ENCODE measurements around the gene ANO5.

ANO5 gene

GRCh38 chr11:22192289-22192641, 620 bp upstream of the ANO5 start:
- peaks cover 3% of the 10 kb centered on the region for H3K9me3 Mint-ChIP-seq
- H3K27ac Mint-ChIP-seq: no peak overlapping the region
- peak overlapping the region; percentile 58 for H3K4me3 Mint-ChIP-seq
- peaks cover 44% of the 10 kb centered on the region for H3K27me3 Mint-ChIP-seq
- H3K4me1 Mint-ChIP-seq (ENCODE audit: low read depth): peaks cover 17% of the 10 kb centered on the region
- H3K36me3 Mint-ChIP-seq (ENCODE audit: low read depth): no peaks in the 10 kb centered on the region

GRCh38 chr11:22193348-22194051, 615 bp downstream of the ANO5 start:
- H3K9me3 Mint-ChIP-seq: peaks cover 7% of the 10 kb centered on the region
- H3K4me1 Mint-ChIP-seq (ENCODE audit: low read depth): peaks cover 17% of the 10 kb centered on the region
- H3K36me3 Mint-ChIP-seq (ENCODE audit: low read depth): no peaks in the 10 kb centered on the region
- no peak overlapping the region for H3K27ac Mint-ChIP-seq
- H3K4me3 Mint-ChIP-seq: no peak overlapping the region
- H3K27me3 Mint-ChIP-seq: peaks cover 44% of the 10 kb centered on the region

DNA sequence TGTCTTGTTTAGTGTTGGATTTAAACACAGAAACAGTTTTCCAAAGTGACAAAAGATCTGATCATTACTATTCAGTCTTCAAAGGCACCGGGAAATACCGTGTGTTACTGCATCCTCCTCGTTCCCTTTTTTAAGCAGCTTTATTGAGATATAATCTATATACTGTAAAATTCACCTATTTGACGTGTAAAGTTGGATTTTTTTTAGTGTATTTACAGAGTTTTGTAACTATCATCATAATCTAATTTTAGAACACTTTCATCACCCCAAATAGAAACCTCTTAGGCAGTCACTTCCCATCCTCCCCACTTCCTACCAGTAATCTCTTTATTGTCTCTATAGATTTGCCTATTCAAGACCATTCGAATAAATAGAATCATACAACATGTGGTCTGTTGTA, 1.4 kb downstream of the ANO5 start:
- Mint-ChIP-seq H3K27me3 (peaks cover 44% of the 10 kb centered on the region), H3K27ac (no peak overlapping the region), H3K4me1 (ENCODE audit: low read depth) (peaks cover 17% of the 10 kb centered on the region), H3K9me3 (peaks cover 7% of the 10 kb centered on the region), H3K36me3 (ENCODE audit: low read depth) (no peaks in the 10 kb centered on the region), H3K4me3 (no peak overlapping the region)

DNA sequence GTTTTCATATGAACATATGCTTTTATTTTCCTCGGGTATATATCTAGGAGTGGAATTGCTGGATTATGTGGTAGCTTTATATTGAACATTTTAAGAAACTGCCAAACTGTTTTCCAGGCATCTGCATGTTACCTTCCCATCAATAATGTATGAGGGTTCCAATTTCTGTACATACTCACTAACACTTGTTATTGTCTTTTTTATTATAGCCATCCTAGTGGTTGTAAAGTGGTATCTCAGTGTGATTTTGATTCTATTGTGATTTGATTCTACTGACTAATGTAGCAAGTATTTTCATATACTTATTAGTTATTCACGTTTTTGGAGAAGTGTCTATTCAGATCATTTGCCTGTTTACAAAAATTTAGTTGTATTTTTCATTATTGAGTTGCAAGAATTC, 2.0 kb downstream of the ANO5 start:
- Mint-ChIP-seq H3K27me3 (peaks cover 44% of the 10 kb centered on the region), H3K9me3 (peaks cover 7% of the 10 kb centered on the region), H3K4me3 (no peak overlapping the region), H3K4me1 (ENCODE audit: low read depth) (peaks cover 17% of the 10 kb centered on the region), H3K27ac (no peak overlapping the region), H3K36me3 (ENCODE audit: low read depth) (no peaks in the 10 kb centered on the region)

DNA sequence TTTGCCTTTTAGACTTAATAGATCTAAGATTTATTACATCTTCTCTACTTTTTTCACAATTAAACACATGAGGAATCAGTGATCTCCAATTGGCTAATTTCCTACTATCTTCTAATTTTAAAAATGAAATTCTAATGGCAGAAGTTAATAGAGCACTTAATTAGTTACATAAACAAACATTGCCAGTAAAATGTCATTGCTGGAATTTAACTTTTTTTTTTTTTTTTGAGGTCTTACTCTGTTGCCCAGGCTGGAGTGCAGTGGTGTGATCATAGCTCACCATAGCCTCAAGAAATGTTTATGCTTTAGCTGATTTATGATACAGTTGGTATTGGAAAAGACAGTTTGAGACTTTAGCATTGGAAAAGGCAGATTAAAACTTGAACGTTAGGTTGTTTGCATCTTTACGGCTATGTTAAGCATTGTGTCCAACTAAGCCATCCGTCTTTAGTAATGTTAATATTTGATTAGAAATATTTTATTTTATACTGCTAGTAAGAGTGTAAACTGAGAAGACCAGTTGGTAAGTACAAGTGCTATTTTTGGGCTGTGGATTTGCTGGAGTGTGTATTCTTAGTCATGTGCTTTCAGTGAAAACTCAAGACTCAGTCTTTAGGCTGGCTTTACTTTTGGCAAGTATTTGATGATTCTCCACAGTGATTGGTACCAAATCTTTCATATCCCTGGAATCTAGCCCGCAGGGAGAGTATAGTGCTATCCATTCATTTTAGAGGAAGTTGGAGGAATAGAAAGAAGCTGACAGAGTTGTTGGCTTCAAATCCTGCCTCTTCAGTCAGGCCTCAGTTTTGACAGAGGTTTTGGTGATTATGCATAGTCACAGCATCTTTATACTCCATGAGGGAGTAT, 4.5 kb downstream of the ANO5 start:
- H3K9me3 Mint-ChIP-seq: peaks cover 4% of the 10 kb centered on the region
- peaks cover 26% of the 10 kb centered on the region for H3K27me3 Mint-ChIP-seq
- H3K4me3 Mint-ChIP-seq: no peak overlapping the region
- no peaks in the 10 kb centered on the region for H3K36me3 Mint-ChIP-seq (ENCODE audit: low read depth)
- H3K27ac Mint-ChIP-seq: no peak overlapping the region
- peaks cover 16% of the 10 kb centered on the region for H3K4me1 Mint-ChIP-seq (ENCODE audit: low read depth)

GRCh38 chr11:22199243-22199642, 6.4 kb downstream of the ANO5 start:
- Mint-ChIP-seq H3K27ac (no peak overlapping the region), H3K4me1 (ENCODE audit: low read depth) (peaks cover under 1% of the 10 kb centered on the region), H3K36me3 (ENCODE audit: low read depth) (no peaks in the 10 kb centered on the region), H3K27me3 (peaks cover 10% of the 10 kb centered on the region), H3K4me3 (no peak overlapping the region), H3K9me3 (peaks cover 4% of the 10 kb centered on the region)

DNA sequence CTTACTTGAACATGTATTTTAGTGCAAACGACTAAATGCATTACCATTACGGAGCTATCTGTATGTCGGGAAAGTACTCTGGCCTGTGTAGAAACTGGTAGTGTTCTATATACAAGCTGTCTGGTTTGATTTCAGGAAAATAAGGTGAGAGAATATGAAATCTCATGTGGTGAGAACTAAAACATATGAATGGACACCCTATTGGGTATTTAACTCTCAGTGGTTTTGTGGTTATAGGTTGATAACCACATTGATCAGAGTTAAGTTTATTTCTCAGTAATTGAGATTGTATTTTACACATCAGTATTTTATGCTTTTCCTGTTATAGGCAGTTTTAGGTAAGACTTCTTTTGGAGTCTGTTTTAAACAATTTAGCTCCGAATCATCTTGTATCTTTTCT, 10.4 kb downstream of the ANO5 start:
- no peaks in the 10 kb centered on the region for H3K36me3 Mint-ChIP-seq (ENCODE audit: low read depth)

GRCh38 chr11:22207162-22207561, 14.3 kb downstream of the ANO5 start:
- Mint-ChIP-seq H3K4me3 (no peak overlapping the region), H3K4me1 (ENCODE audit: low read depth) (no peaks in the 10 kb centered on the region), H3K27me3 (no peaks in the 10 kb centered on the region), H3K9me3 (no peaks in the 10 kb centered on the region), H3K36me3 (ENCODE audit: low read depth) (no peaks in the 10 kb centered on the region), H3K27ac (no peak overlapping the region)

More for the DNA sequence above, 10.4 kb downstream of the ANO5 start:
- Mint-ChIP-seq H3K27me3 (no peaks in the 10 kb centered on the region), H3K4me1 (ENCODE audit: low read depth) (no peaks in the 10 kb centered on the region), H3K9me3 (no peaks in the 10 kb centered on the region), H3K4me3 (no peak overlapping the region), H3K27ac (no peak overlapping the region)

DNA sequence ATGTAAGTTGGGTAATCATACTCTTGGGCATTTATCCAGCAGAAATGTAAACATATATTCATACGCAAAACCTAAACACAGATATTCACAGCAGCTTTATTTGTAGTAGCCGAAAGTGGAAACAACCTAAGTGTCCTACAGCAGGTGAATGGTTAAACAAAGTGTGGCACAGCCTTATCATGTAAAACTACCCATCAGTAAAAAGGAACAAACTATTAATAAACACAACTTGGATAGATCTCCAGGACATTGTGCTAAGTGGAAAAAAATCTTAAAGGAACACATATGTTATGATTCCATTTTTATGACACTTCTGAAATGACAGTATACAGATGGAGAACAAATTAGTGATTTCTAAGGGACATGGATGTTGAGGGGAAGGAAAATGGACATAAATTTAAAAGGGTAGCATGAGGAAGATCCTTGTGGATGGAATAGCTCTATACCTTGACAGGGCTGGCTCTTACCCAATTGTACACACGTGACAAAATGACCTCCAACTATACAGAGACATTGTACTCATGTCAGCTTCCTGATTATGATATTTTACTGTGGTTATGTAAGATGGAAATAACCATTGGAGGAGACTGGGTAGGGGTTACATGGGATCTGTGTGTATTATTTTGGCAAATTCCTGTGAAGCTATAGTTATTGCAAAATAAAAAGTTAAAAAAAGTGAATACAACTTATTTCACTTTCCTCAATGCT, 15.4 kb downstream of the ANO5 start:
- no peaks in the 10 kb centered on the region for H3K9me3 Mint-ChIP-seq
- H3K36me3 Mint-ChIP-seq (ENCODE audit: low read depth): no peaks in the 10 kb centered on the region
- H3K27ac Mint-ChIP-seq: peak overlapping the region; percentile 33
- no peak overlapping the region for H3K4me3 Mint-ChIP-seq
- no peaks in the 10 kb centered on the region for H3K27me3 Mint-ChIP-seq
- H3K4me1 Mint-ChIP-seq (ENCODE audit: low read depth): no peaks in the 10 kb centered on the region

DNA sequence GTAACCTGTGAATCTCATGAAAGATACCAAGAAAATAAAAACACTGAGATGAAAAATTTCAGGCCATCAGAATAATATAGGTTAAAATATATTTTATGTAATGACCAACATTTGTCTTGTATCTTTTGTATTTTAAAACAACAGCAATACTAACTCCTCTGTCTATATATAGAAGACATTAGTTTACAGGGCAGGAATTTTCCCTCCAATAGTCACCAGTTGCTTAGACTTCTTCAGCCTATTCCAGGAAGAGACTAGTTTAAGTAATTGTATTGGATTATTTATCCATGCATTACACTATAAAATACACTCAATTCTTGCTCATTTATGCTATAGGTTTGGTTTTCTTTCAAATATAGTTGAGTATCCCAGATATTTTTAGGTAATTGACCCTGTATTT, 24.1 kb downstream of the ANO5 start:
- Mint-ChIP-seq H3K9me3 (no peaks in the 10 kb centered on the region), H3K4me3 (no peak overlapping the region), H3K36me3 (ENCODE audit: low read depth) (no peaks in the 10 kb centered on the region), H3K27ac (no peak overlapping the region), H3K27me3 (no peaks in the 10 kb centered on the region), H3K4me1 (ENCODE audit: low read depth) (no peaks in the 10 kb centered on the region)

GRCh38 chr11:22221143-22221542, 28.3 kb downstream of the ANO5 start:
- Mint-ChIP-seq H3K4me3 (no peak overlapping the region), H3K4me1 (ENCODE audit: low read depth) (no peaks in the 10 kb centered on the region), H3K27me3 (no peaks in the 10 kb centered on the region), H3K9me3 (no peaks in the 10 kb centered on the region), H3K36me3 (ENCODE audit: low read depth) (no peaks in the 10 kb centered on the region), H3K27ac (no peak overlapping the region)

DNA sequence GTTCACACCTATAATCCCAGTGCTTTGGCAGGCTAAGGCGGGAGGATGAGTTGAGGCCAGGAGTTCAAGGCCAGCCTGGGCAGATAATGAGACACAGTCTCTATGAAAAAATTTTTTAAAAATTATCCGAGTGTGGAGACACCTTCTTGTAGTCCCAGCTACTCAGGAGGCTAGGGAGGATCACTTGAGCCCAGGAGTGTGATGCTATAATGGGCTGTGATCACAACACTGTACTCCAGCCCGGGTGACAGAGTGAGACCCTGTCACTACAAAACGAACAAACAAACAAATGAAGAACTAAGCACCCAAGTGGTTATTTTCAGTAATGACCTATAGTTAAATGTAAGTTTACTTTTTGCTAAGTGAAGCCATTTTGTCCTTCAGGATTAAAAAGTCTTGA, 32.3 kb downstream of the ANO5 start:
- Mint-ChIP-seq H3K4me3 (no peak overlapping the region), H3K36me3 (ENCODE audit: low read depth) (no peaks in the 10 kb centered on the region), H3K27me3 (no peaks in the 10 kb centered on the region), H3K4me1 (ENCODE audit: low read depth) (no peaks in the 10 kb centered on the region), H3K27ac (no peak overlapping the region), H3K9me3 (no peaks in the 10 kb centered on the region)

DNA sequence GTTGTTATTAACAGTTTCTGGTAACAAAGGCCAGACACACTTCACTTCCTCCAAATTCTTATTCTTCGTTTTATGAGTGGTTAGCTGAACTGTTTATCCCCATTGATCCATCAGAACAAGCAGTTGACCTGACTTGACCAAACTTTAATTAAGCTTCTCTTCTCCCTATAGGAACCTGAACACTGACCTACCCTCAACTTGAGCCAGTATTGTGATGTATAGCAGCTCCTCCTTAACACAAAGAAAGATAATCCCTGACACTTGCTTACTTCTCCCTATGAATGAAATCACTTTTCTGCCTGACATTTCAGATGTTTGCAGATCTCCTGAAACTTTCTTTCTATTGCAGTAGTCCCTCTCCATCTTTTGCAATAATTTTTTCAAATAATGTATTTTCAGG, 41.9 kb downstream of the ANO5 start:
- Mint-ChIP-seq H3K4me3 (no peak overlapping the region), H3K27ac (no peak overlapping the region), H3K36me3 (ENCODE audit: low read depth) (no peaks in the 10 kb centered on the region), H3K9me3 (no peaks in the 10 kb centered on the region), H3K4me1 (ENCODE audit: low read depth) (no peaks in the 10 kb centered on the region), H3K27me3 (no peaks in the 10 kb centered on the region)

DNA sequence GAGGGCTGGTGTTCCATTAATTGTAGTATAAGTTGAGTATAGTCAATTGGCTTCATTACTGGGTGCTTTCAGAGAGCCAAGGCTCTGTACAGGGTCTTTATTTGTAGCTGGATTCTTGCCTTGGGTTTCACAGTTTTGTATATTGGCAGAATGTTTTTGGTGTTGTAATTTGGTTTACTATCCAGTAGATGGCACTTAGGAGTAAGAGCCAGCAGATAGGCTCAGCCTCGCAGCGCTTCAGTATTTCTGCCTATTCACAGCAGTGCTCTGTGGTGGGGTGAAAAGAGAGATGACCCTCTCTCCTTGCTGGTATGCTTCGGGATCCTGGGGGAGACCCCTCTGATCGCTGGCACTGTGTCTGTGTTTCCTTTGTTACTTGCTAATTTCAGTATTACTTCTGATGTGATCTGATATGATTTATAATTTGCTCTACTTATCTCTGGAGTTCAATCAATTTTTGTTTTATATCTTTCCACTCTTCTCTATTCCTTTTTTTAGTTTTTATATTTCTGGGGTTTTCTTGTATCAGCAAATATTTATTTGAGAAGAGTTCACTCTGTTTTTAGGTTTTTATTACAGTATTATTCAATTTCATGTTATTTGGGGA, 52.2 kb downstream of the ANO5 start:
- Mint-ChIP-seq H3K4me3 (no peak overlapping the region), H3K27ac (no peak overlapping the region), H3K4me1 (ENCODE audit: low read depth) (no peaks in the 10 kb centered on the region), H3K9me3 (no peaks in the 10 kb centered on the region), H3K36me3 (ENCODE audit: low read depth) (no peaks in the 10 kb centered on the region), H3K27me3 (peaks cover 22% of the 10 kb centered on the region)

DNA sequence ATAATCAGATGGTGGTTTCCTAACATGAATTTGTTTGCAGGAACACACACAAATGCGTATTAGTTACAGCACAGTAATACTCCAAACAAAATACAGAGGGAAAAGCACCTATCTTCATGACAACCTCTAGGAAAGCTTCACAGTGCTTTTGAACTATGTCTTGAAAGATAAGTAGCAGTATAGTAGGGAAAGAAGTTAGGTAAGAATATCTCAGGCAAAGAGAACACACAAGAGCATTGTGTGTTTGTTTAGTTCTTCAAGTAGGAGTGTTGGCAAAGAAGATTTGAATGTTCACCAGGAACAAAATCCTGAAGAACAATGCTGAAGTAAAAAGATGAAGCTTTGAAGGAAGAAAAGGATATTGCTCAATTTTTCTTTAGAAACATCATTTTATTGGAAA, 54.1 kb downstream of the ANO5 start:
- no peak overlapping the region for H3K27ac Mint-ChIP-seq
- no peaks in the 10 kb centered on the region for H3K9me3 Mint-ChIP-seq
- H3K36me3 Mint-ChIP-seq (ENCODE audit: low read depth): no peaks in the 10 kb centered on the region
- H3K27me3 Mint-ChIP-seq: peaks cover 22% of the 10 kb centered on the region
- no peaks in the 10 kb centered on the region for H3K4me1 Mint-ChIP-seq (ENCODE audit: low read depth)
- no peak overlapping the region for H3K4me3 Mint-ChIP-seq

All from stimulated activated naive CD8-positive, alpha-beta T cell treated with anti-CD3 and anti-CD28 coated beads, Interleukin-15, Interleukin-2, amounts not matched to agents 100 ng/mL and 50 ng/mL, for 24 hours (primary cell).